Neural cell (in vitro differentiated cells): ENCODE measurements around the gene MAPK14.
"Not testable (repeated sequence)": the region's sequence is repeated elsewhere in the genome, so short reads cannot be mapped to it uniquely, and the experiment has no call there.

Source experiments
- CTCF ChIP-seq: fragments of 450-650 bp; IDR thresholded peaks from 2 replicates; pipeline ENCODE4 v1.5.1; 2014; ENCODE audit warnings: antibody characterized with exemption, mild to moderate bottlenecking, moderate library complexity; ENCODE audit not compliant: poor library complexity, severe bottlenecking
- EZH2 ChIP-seq: fragments of 200-600, 300-800 bp; shearing (Covaris generic), sonication (generic); IDR thresholded peaks from 2 replicates; pipeline ENCODE4 v1.6.1; 2014; ENCODE audit warnings: antibody characterized with exemption, low read length, borderline replicate concordance, mild to moderate bottlenecking; ENCODE audit not compliant: insufficient read depth, poor library complexity, severe bottlenecking
- MXI1 ChIP-seq: fragments of 450-650 bp; conservative IDR thresholded peaks from 2 replicates; pipeline ENCODE4 v1.6.1; 2014; ENCODE audit warnings: antibody characterized with exemption, mild to moderate bottlenecking; ENCODE audit not compliant: poor library complexity, severe bottlenecking
- POLR2AphosphoS5 ChIP-seq: IDR thresholded peaks from 2 replicates; pipeline ENCODE4 v1.6.1; 2012
- RAD21 ChIP-seq: fragments of 450-650 bp; conservative IDR thresholded peaks from 2 replicates; pipeline ENCODE4 v1.6.1; 2014; ENCODE audit warnings: antibody characterized with exemption, mild to moderate bottlenecking, moderate library complexity
- SMC3 ChIP-seq: fragments of 450-650 bp; conservative IDR thresholded peaks from 2 replicates; pipeline ENCODE4 v1.6.1; 2014; ENCODE audit warnings: antibody characterized with exemption, mild to moderate bottlenecking, moderate library complexity; ENCODE audit not compliant: poor library complexity
- TAF1 ChIP-seq: IDR thresholded peaks from 2 replicates; pipeline ENCODE4 v1.6.1; 2012; ENCODE audit warnings: low read depth
- TF ChIP-seq, protein P1 (sequence below): IDR thresholded peaks from 2 replicates; pipeline ENCODE4 v1.6.1; 2012; ENCODE audit warnings: borderline replicate concordance

- TF ChIP-seq EZH2, CTCF, TAF1, SMC3, MXI1, POLR2AphosphoS5, RAD21: not testable (repeated sequence)
- TF ChIP-seq, protein P1, sequence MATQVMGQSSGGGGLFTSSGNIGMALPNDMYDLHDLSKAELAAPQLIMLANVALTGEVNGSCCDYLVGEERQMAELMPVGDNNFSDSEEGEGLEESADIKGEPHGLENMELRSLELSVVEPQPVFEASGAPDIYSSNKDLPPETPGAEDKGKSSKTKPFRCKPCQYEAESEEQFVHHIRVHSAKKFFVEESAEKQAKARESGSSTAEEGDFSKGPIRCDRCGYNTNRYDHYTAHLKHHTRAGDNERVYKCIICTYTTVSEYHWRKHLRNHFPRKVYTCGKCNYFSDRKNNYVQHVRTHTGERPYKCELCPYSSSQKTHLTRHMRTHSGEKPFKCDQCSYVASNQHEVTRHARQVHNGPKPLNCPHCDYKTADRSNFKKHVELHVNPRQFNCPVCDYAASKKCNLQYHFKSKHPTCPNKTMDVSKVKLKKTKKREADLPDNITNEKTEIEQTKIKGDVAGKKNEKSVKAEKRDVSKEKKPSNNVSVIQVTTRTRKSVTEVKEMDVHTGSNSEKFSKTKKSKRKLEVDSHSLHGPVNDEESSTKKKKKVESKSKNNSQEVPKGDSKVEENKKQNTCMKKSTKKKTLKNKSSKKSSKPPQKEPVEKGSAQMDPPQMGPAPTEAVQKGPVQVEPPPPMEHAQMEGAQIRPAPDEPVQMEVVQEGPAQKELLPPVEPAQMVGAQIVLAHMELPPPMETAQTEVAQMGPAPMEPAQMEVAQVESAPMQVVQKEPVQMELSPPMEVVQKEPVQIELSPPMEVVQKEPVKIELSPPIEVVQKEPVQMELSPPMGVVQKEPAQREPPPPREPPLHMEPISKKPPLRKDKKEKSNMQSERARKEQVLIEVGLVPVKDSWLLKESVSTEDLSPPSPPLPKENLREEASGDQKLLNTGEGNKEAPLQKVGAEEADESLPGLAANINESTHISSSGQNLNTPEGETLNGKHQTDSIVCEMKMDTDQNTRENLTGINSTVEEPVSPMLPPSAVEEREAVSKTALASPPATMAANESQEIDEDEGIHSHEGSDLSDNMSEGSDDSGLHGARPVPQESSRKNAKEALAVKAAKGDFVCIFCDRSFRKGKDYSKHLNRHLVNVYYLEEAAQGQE = not testable (repeated sequence)
These were observed 96.7 kb downstream of the MAPK14 start for GRCh38 chr6:36124346-36124745.
